Middle frontal gyrus (tissue), 1 donor: ENCODE data around the gene SNCG.
"Not testable (repeated sequence)": the region's sequence is repeated elsewhere in the genome, so short reads cannot be mapped to it uniquely, and the experiment has no call there.

Source experiments
- DNase-seq: peaks from one replicate; pipeline ENCODE4 v3.0.0-alpha.2; 2015; ENCODE audit warnings: low spot score; ENCODE audit errors: extremely low spot score

The SNCG gene

DNA sequence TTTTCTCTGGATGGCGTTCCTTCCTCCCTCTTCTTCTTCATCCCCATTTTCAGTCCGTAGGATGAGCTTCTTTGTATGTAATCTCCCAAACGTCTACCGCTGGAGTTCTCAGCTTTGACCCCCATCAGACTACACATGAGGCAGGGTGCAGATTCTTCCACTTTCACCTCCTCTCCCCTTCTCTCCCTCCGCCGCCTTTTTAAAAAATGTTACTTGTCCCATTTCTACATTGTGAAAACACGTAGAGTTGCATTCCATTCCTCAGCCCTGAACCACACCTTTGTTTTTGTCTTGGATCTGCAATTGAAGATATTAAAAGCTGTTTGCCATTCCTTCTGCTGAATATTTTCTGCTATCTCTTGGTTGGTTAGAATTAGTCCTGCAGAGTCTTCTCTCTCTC, 16.1 kb downstream of the SNCG start:
- no peak for DNase-seq

DNA sequence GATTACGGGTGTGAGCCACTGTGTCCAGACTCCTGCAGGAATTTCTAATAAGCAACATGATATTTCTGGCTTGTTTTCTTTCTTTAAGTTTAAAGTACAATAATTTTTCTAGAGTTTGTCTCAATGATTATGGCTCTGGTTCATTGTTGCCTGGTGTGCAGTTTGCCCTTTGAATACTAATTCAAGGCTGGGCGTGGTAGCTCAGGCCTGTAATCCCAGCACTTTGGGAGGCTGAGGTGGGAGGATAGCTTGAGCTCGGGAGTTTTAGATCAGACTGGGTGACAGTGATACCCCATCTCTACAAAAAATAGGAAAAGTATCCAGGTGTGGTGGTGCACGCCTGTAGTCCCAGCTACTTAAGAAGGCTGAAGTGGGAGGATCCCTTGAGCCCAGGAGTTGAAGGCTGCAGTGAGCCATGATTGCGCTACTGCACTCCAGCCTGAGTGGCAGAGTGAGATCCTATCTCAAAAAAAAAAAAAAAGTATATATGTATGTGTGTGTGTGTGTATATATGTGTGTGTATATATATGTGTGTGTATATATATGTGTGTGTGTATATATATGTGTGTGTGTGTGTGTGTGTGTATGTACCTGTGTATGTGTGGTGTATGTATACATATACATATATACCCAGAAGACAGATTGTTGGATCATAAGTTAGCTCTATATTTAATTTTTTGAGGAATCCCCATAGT, 18.1 kb downstream of the SNCG start:
- no peak for DNase-seq

GRCh38 chr10:86978457-86978856, 20.1 kb downstream of the SNCG start:
- not testable (repeated sequence) for DNase-seq

DNA sequence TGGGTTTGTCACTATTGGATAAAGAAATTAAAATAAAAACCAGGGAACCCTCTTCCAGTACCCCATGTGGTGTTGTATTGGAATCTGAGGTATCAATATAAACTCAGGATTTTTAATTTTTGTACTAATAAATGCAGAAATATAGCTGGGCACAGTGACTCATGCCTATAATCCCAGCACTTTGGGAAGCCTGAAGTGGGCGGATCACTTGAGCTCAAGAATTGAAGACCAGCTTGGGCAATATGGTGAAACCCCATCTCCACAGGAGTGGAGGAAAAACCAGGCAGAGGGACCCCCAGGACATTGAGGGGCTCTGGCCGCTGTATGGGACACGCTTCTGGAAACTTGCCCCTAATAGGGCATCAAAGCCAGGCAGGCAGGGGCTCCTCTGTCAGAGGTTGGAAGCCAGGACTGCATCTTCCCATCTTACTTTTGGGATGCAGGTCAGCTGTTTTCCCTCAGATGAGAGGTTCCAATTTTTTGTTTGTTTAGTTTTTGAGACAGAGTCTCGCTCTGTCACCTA, 21.0 kb downstream of the SNCG start:
- DNase-seq: no peak

- DNase-seq: no peak
These were observed 21.6 kb downstream of the SNCG start for GRCh38 chr10:86979977-86980448.

GRCh38 chr10:86981020-86981419, 22.6 kb downstream of the SNCG start:
- DNase-seq: not testable (repeated sequence)

- no peak for DNase-seq
These were observed 23.3 kb downstream of the SNCG start for GRCh38 chr10:86981716-86982115.

- not testable (repeated sequence) for DNase-seq
These were observed 26.1 kb downstream of the SNCG start for GRCh38 chr10:86984498-86984897.

DNA sequence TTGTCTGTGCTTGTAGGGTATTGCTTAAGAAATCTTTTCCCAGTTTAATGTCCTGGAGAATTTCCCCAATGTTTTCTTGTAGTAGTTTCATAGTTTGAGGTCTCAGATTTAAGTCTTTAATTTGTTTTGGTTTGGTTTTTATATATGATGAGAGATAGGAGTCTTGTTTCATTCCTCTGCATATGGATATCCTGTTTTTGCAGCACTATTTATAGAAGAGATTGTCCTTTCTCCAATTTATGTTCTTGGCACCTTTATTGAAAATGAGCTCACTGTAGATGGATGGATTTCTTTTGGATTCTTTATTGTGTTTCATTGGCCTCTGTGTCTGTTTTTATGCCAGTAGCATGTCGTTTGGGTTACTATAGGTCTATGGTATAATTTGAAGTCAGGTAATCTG, 30.1 kb downstream of the SNCG start:
- DNase-seq: no peak

DNA sequence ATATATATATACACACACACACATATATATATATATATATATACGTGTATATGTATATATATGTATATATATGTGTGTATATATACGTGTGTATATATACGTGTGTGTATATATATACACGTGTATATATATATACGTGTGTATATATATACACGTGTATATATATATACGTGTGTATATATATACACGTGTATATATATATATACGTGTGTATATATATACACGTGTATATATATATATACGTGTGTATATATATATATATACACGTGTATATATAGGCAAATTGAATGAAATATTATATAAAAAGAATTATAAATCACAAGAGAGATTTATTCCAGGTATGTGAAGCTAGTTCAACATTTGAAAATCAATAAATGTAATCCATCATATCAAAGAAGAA, 33.0 kb downstream of the SNCG start:
- DNase-seq: not testable (repeated sequence)

GRCh38 chr10:86992456-86992855, 34.1 kb downstream of the SNCG start:
- DNase-seq: no peak

DNA sequence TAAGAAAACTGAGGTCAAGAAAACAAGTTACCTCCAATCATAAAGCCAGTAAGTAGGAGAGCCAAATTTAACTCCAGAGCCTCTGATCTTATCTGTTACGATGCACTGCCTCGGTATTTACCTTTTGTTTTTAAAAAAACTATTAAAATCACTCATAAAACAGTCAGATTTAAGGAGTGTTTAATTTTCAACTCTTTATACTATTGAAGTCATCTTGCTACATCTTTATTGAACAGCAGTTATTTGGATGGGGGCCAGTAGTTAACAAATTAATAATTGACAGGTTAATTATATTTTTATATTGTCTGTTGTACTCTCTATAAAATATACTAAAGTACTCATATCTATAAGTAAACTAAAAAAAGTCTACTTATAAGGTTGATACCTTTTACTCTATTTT, 34.5 kb downstream of the SNCG start:
- DNase-seq: no peak

- not testable (repeated sequence) for DNase-seq
These were observed 41.5 kb downstream of the SNCG start for GRCh38 chr10:86999802-87000403.

- no peak for DNase-seq
These were observed 42.1 kb downstream of the SNCG start for GRCh38 chr10:87000491-87000890.

DNA sequence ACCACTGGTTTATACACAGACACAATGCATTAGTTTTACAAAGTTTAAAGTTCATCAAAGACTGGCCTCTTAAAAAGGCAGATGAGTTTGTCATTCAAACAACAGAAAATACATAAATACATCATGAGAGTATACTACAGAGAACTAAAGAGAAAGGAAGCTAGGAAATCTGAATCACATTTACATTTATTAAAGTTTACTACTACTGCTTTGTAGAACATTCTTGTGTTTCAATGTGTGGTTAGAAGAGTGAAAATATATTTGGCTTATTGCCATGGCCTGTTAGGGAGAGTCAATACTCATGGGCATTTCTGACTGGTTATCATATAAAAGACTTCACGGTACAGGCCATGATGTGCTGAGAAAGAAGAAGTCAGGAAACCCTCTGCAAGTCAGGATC, 48.7 kb downstream of the SNCG start:
- DNase-seq: not testable (repeated sequence)

DNA sequence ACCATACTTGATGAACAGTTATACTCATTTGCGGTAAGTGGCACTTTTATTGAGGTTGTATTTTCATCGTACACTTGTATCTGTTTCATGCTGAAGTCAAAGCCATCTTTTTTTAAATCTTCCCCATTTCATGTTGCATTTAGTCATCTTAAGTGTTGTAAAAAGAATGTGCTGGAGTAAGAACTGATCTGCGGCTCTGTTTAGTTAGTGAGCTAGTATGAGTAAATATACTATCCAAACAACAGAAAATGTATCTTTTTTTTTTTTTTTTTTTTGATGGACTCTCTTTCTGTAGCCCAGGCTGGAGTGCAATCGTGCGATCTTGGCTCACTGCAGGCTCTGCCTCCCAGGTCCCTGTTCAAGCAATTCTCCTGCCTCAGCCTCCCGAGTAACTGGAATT, 49.3 kb downstream of the SNCG start:
- DNase-seq: not testable (repeated sequence)

DNA sequence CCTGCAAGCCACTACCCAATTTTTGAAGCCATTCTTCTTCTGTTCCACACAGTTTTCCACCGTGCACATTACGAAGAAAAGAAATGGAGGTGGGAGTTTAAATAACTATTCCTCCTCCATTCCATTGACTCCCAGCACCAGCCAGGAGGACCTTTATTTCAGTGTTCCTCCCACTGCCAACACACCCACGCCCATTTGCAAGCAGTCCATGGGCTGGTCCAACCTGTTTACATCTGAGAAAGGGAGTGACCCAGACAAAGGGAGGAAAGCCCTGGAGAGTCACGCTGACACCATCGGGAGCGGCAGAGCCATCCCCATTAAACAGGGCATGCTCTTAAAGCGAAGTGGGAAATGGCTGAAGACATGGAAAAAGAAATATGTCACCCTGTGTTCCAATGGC, 49.9 kb downstream of the SNCG start:
- not testable (repeated sequence) for DNase-seq

- not testable (repeated sequence) for DNase-seq
These were observed 50.8 kb downstream of the SNCG start for GRCh38 chr10:87009134-87009696.
